Measurements from ENCODE around the gene CNP. TPM values are rescaled to one million over a fixed set of nuclear protein-coding genes. Genes with fewer than 3 reads are reported as not detected.

CNP gene
- total RNA-seq, 1 donor, result 87.6 TPM

- no peak overlapping the region for H2AFZ ChIP-seq (ENCODE audit: low read length)
- no peak for TF ChIP-seq CTCF (IDR thresholded peaks at IDR 0.05; ENCODE audit: extremely low read depth, low read depth, low read length)
- peaks cover 45% of the 10 kb centered on the region for H4K20me1 ChIP-seq (ENCODE audit: insufficient read depth, low read length)
- H3K36me3 ChIP-seq (ENCODE audit: insufficient read depth, low read length), result peaks cover 85% of the 10 kb centered on the region
- no peak overlapping the region for H3K4me3 ChIP-seq (ENCODE audit: insufficient read depth, low read length)
- no peaks in the 10 kb centered on the region for H3K27me3 ChIP-seq (ENCODE audit: insufficient read depth, low read length)
- H3K9me3 ChIP-seq (ENCODE audit: low read depth, low read length), result no peaks in the 10 kb centered on the region
- peaks cover 63% of the 10 kb centered on the region for H3K79me2 ChIP-seq (ENCODE audit: insufficient read depth, low read length)
- peak; percentile 71 for DNase-seq (ENCODE audit: insufficient read length, low spot score, missing footprints)
- H3K27ac ChIP-seq (ENCODE audit: low read depth, low read length), result peak overlapping the region; percentile 42
- no peak overlapping the region for H3K4me2 ChIP-seq (ENCODE audit: insufficient read depth, low read length)
- peaks cover 45% of the 10 kb centered on the region for H3K4me1 ChIP-seq (ENCODE audit: insufficient read depth, low read length)
Measured at GRCh38 chr17:41971721-41972523, 5.3 kb downstream of the CNP start.

GRCh38 chr17:41972571-41973407, 6.2 kb downstream of the CNP start:
- DNase-seq (ENCODE audit: insufficient read length, low spot score, missing footprints), result peak; percentile 91
- Histone ChIP-seq H3K27me3 (ENCODE audit: insufficient read depth, low read length) (no peaks in the 10 kb centered on the region), H4K20me1 (ENCODE audit: insufficient read depth, low read length) (peaks cover 41% of the 10 kb centered on the region), H3K4me1 (ENCODE audit: insufficient read depth, low read length) (peaks cover 45% of the 10 kb centered on the region), H3K36me3 (ENCODE audit: insufficient read depth, low read length) (peaks cover 94% of the 10 kb centered on the region), H3K4me2 (ENCODE audit: insufficient read depth, low read length) (no peak overlapping the region), H3K4me3 (ENCODE audit: insufficient read depth, low read length) (no peak overlapping the region), H3K27ac (ENCODE audit: low read depth, low read length) (peak overlapping the region; percentile 42), H2AFZ (ENCODE audit: low read length) (no peak overlapping the region), H3K9me3 (ENCODE audit: low read depth, low read length) (no peaks in the 10 kb centered on the region), H3K79me2 (ENCODE audit: insufficient read depth, low read length) (peaks cover 54% of the 10 kb centered on the region)
- no peak for TF ChIP-seq CTCF (IDR thresholded peaks at IDR 0.05; ENCODE audit: extremely low read depth, low read depth, low read length)

- H3K9me3 ChIP-seq (ENCODE audit: low read depth, low read length), result no peaks in the 10 kb centered on the region
- H3K27ac ChIP-seq (ENCODE audit: low read depth, low read length), result peak overlapping the region; percentile 42
- H3K4me3 ChIP-seq (ENCODE audit: insufficient read depth, low read length), result no peak overlapping the region
- H3K27me3 ChIP-seq (ENCODE audit: insufficient read depth, low read length), result no peaks in the 10 kb centered on the region
- no peak for TF ChIP-seq CTCF (IDR thresholded peaks at IDR 0.05; ENCODE audit: extremely low read depth, low read depth, low read length)
- no peak overlapping the region for H3K4me2 ChIP-seq (ENCODE audit: insufficient read depth, low read length)
- no peak for DNase-seq (ENCODE audit: insufficient read length, low spot score, missing footprints)
- peaks cover 38% of the 10 kb centered on the region for H4K20me1 ChIP-seq (ENCODE audit: insufficient read depth, low read length)
- H3K36me3 ChIP-seq (ENCODE audit: insufficient read depth, low read length), result peaks cover 92% of the 10 kb centered on the region
- H3K4me1 ChIP-seq (ENCODE audit: insufficient read depth, low read length), result peaks cover 39% of the 10 kb centered on the region
- H2AFZ ChIP-seq (ENCODE audit: low read length), result no peak overlapping the region
- peaks cover 52% of the 10 kb centered on the region for H3K79me2 ChIP-seq (ENCODE audit: insufficient read depth, low read length)
Measured at GRCh38 chr17:41973408-41973811, 6.8 kb downstream of the CNP start.

GRCh38 chr17:41974031-41974430, 7.4 kb downstream of the CNP start:
- no peak for DNase-seq (ENCODE audit: insufficient read length, low spot score, missing footprints)
- H4K20me1 ChIP-seq (ENCODE audit: insufficient read depth, low read length), result peaks cover 33% of the 10 kb centered on the region
- no peak overlapping the region for H2AFZ ChIP-seq (ENCODE audit: low read length)
- H3K27me3 ChIP-seq (ENCODE audit: insufficient read depth, low read length), result no peaks in the 10 kb centered on the region
- no peaks in the 10 kb centered on the region for H3K9me3 ChIP-seq (ENCODE audit: low read depth, low read length)
- H3K4me1 ChIP-seq (ENCODE audit: insufficient read depth, low read length), result peaks cover 33% of the 10 kb centered on the region
- H3K79me2 ChIP-seq (ENCODE audit: insufficient read depth, low read length), result peaks cover 46% of the 10 kb centered on the region
- TF ChIP-seq CTCF (IDR thresholded peaks at IDR 0.05; ENCODE audit: extremely low read depth, low read depth, low read length), result no peak
- H3K4me3 ChIP-seq (ENCODE audit: insufficient read depth, low read length), result no peak overlapping the region
- no peak overlapping the region for H3K4me2 ChIP-seq (ENCODE audit: insufficient read depth, low read length)
- no peak overlapping the region for H3K27ac ChIP-seq (ENCODE audit: low read depth, low read length)
- peaks cover 90% of the 10 kb centered on the region for H3K36me3 ChIP-seq (ENCODE audit: insufficient read depth, low read length)

Measured in osteoblast (primary cell).